ENCODE measurements around the gene FCRL6.

DNA sequence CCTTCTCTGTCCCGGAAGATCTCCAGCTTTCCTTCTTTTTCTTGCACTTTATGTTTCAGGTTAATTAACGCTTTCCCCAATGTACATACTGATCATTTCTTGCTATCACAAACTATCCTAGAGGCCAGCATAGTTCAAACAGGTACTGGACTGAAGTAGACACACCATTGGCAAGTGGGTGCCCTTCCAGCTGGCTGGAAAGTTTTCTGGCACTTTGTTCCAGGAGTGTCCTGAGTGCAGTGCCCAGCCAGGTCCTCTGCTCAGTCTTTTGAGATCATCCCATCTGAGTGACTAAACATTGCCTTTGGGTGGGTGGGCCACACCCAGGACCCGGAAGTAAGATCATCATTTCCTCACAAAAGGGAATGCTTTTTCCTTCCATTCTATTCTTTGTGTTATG lies 36.4 kb upstream of the FCRL6 start:
- TF ChIP-seq EP300 (IDR thresholded peaks at IDR 0.05) (no peak), POLR2A (IDR thresholded peaks at IDR 0.05) (no peak), POLR2AphosphoS5 (IDR thresholded peaks at IDR 0.05) (no peak)
- TF ChIP-seq, protein P1, sequence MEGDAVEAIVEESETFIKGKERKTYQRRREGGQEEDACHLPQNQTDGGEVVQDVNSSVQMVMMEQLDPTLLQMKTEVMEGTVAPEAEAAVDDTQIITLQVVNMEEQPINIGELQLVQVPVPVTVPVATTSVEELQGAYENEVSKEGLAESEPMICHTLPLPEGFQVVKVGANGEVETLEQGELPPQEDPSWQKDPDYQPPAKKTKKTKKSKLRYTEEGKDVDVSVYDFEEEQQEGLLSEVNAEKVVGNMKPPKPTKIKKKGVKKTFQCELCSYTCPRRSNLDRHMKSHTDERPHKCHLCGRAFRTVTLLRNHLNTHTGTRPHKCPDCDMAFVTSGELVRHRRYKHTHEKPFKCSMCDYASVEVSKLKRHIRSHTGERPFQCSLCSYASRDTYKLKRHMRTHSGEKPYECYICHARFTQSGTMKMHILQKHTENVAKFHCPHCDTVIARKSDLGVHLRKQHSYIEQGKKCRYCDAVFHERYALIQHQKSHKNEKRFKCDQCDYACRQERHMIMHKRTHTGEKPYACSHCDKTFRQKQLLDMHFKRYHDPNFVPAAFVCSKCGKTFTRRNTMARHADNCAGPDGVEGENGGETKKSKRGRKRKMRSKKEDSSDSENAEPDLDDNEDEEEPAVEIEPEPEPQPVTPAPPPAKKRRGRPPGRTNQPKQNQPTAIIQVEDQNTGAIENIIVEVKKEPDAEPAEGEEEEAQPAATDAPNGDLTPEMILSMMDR (IDR thresholded peaks at IDR 0.05): no peak
